ENCODE results near the gene MLN.

DNA sequence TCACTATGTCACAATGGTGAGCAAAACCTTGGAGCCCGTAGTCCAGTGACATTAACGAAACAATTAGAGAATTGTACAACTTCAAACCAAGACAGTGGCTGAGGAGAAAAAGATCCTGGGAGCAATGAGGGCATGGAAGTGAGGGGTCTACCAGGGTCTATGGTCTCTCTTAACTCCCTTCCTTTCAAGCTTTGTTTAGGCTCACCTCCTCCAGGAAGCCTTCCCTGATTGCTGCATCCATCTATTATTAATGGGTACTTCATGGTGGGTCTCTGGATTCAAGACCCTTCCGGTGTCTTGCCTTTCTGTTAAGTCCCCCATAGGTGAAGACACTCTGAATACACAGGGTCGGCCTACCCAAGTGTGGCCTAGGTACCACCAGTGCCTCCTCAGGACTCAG lies 38.1 kb upstream of the MLN start:
- TF ChIP-seq, protein P1, sequence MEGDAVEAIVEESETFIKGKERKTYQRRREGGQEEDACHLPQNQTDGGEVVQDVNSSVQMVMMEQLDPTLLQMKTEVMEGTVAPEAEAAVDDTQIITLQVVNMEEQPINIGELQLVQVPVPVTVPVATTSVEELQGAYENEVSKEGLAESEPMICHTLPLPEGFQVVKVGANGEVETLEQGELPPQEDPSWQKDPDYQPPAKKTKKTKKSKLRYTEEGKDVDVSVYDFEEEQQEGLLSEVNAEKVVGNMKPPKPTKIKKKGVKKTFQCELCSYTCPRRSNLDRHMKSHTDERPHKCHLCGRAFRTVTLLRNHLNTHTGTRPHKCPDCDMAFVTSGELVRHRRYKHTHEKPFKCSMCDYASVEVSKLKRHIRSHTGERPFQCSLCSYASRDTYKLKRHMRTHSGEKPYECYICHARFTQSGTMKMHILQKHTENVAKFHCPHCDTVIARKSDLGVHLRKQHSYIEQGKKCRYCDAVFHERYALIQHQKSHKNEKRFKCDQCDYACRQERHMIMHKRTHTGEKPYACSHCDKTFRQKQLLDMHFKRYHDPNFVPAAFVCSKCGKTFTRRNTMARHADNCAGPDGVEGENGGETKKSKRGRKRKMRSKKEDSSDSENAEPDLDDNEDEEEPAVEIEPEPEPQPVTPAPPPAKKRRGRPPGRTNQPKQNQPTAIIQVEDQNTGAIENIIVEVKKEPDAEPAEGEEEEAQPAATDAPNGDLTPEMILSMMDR (IDR thresholded peaks at IDR 0.05), result no peak
- no peak for TF ChIP-seq SREBF2 (IDR thresholded peaks at IDR 0.05)
- TF ChIP-seq RCOR1 (IDR thresholded peaks at IDR 0.05; ENCODE audit: low read depth, low read length), result no peak
- no peak for TF ChIP-seq JUNB (IDR thresholded peaks at IDR 0.05)
- no peak for TF ChIP-seq POLR2A (IDR thresholded peaks at IDR 0.05; ENCODE audit: low read length)
- no peak for TF ChIP-seq KDM1A (IDR thresholded peaks at IDR 0.05; ENCODE audit: low read depth)
- TF ChIP-seq, protein P2, sequence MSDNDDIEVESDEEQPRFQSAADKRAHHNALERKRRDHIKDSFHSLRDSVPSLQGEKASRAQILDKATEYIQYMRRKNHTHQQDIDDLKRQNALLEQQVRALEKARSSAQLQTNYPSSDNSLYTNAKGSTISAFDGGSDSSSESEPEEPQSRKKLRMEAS (IDR thresholded peaks at IDR 0.05), result no peak
